Measurements from ENCODE around the gene DPEP1. TPM values are rescaled to one million over a fixed set of nuclear protein-coding genes. Genes with fewer than 3 reads are reported as not detected.
"Not testable (repeated sequence)": the region's sequence is repeated elsewhere in the genome, so short reads cannot be mapped to it uniquely, and the experiment has no call there.

DPEP1 gene
- total and polyA plus RNA-seq, 4 donors = 0.14 to 0.83 (median 0.45) TPM

- not testable (repeated sequence) for DNase-seq (ENCODE audit: low spot score); H3K27ac ChIP-seq (ENCODE audit: low read depth in 1 of 2, low read length in 2 of 2); H3K9ac ChIP-seq (ENCODE audit: low read depth in 1 of 2, low read length in 2 of 2); H3K4me3 ChIP-seq (ENCODE audit: low read depth in 1 of 3, low read length in 3 of 3); H3K36me3 ChIP-seq (ENCODE audit: control insufficient read depth in 4 of 4, insufficient read depth in 3 of 4, low read depth in 1 of 4, low read length in 3 of 4); H3K27me3 ChIP-seq (ENCODE audit: control insufficient read depth in 4 of 4, insufficient read depth in 4 of 4, low read length in 3 of 4); H3K9me3 ChIP-seq (ENCODE audit: control insufficient read depth in 4 of 4, low read length in 3 of 4)
- peaks cover 0 to 15% (median 8%) of the 10 kb centered on the region in 4 donors for H3K4me1 ChIP-seq (ENCODE audit: control insufficient read depth in 4 of 4, insufficient read depth in 4 of 4, low read length in 3 of 4)
- peak; percentile 57 to 69 for TF ChIP-seq RAD21 (IDR thresholded peaks at IDR 0.05)
- TF ChIP-seq CTCF (IDR thresholded peaks at IDR 0.05; ENCODE audit: low read depth, low read length, missing input control) = peak; percentile 26
- WGBS = 60% methylated on average over 7 of the region's 7 CpGs
Measured at GRCh38 chr16:89667000-89667399, 53.6 kb downstream of the DPEP1 start.

GRCh38 chr16:89667633-89668032, 54.2 kb downstream of the DPEP1 start:
- peaks cover 0 to 15% (median 8%) of the 10 kb centered on the region in 4 donors for H3K4me1 ChIP-seq (ENCODE audit: control insufficient read depth in 4 of 4, insufficient read depth in 4 of 4, low read length in 3 of 4)
- H3K27ac ChIP-seq (ENCODE audit: low read depth in 1 of 2, low read length in 2 of 2) = no peak overlapping the region
- DNase-seq (ENCODE audit: low spot score) = no peak
- peaks cover 0 to 3% (median 3%) of the 10 kb centered on the region in 4 donors for H3K36me3 ChIP-seq (ENCODE audit: control insufficient read depth in 4 of 4, insufficient read depth in 3 of 4, low read depth in 1 of 4, low read length in 3 of 4)
- H3K9me3 ChIP-seq (ENCODE audit: control insufficient read depth in 4 of 4, low read length in 3 of 4) = no peaks in the 10 kb centered on the region
- no peak overlapping the region for H3K4me3 ChIP-seq (ENCODE audit: low read depth in 1 of 3, low read length in 3 of 3)
- WGBS = 83% methylated on average over 9 of the region's 9 CpGs
- TF ChIP-seq SP1 (IDR thresholded peaks at IDR 0.05) (no peak), FOXA1 (IDR thresholded peaks at IDR 0.05) (no peak), RAD21 (IDR thresholded peaks at IDR 0.05) (no peak), MAX (IDR thresholded peaks at IDR 0.05) (no peak), NR2F2 (IDR thresholded peaks at IDR 0.05) (no peak), FOXA2 (IDR thresholded peaks at IDR 0.05) (no peak), REST (IDR thresholded peaks at IDR 0.05) (no peak), RXRA (IDR thresholded peaks at IDR 0.05) (no peak), CTCF (IDR thresholded peaks at IDR 0.05; ENCODE audit: low read depth, low read length, missing input control) (no peak), ZBTB33 (IDR thresholded peaks at IDR 0.05) (no peak), JUND (IDR thresholded peaks at IDR 0.05) (no peak), ATF3 (IDR thresholded peaks at IDR 0.05) (no peak), EGR1 (IDR thresholded peaks at IDR 0.05; ENCODE audit: low read depth in 2 of 2) (no peak), YY1 (IDR thresholded peaks at IDR 0.05) (no peak), HNF4A (conservative IDR thresholded peaks at IDR 0.05) (no peak), GABPA (IDR thresholded peaks at IDR 0.05 in 1 of 2, conservative IDR thresholded peaks at IDR 0.05 in 1 of 2) (no peak), TAF1 (conservative IDR thresholded peaks at IDR 0.05) (no peak), HNF4G (IDR thresholded peaks at IDR 0.05) (no peak)
- H3K9ac ChIP-seq (ENCODE audit: low read depth in 1 of 2, low read length in 2 of 2) = no peak overlapping the region
- no peaks in the 10 kb centered on the region for H3K27me3 ChIP-seq (ENCODE audit: control insufficient read depth in 4 of 4, insufficient read depth in 4 of 4, low read length in 3 of 4)

All from liver (tissue), 9 donors.